ENCODE measurements around the gene ATG101.

GRCh38 chr12:52049286-52049685 lies 20.5 kb upstream of the ATG101 start:
- TF ChIP-seq POLR2A (IDR thresholded peaks at IDR 0.05) (no peak), CTCF (IDR thresholded peaks at IDR 0.05) (no peak)
